ENCODE data around the gene TCF12. TPM values are rescaled to one million over a fixed set of nuclear protein-coding genes. Genes with fewer than 3 reads are reported as not detected.
A peak's percentile ranks its signal among the peaks of the same experiment; 100 is the strongest.

TCF12 gene
- total RNA-seq, 1 donor from 2014 or later = 164 TPM

- Mint-ChIP-seq H3K4me1 (ENCODE audit: unreplicated experiment) (peaks cover 37% of the 10 kb centered on the region), H3K36me3 (ENCODE audit: unreplicated experiment) (peaks cover 9% of the 10 kb centered on the region), H3K4me3 (ENCODE audit: unreplicated experiment) (no peak overlapping the region), H3K27ac (ENCODE audit: unreplicated experiment) (no peak overlapping the region), H3K9me3 (ENCODE audit: unreplicated experiment) (no peaks in the 10 kb centered on the region), H3K27me3 (ENCODE audit: unreplicated experiment) (no peaks in the 10 kb centered on the region)
- DNase-seq (ENCODE audit: extremely low spot score, unreplicated experiment) = no peak
- no peak for TF ChIP-seq CTCF (IDR thresholded peaks at IDR 0.05)
Measured at GRCh38 chr15:56915888-56916287, 2.6 kb upstream of the TCF12 start.

- Mint-ChIP-seq H3K27ac (ENCODE audit: unreplicated experiment) (no peak overlapping the region), H3K36me3 (ENCODE audit: unreplicated experiment) (peaks cover 9% of the 10 kb centered on the region), H3K27me3 (ENCODE audit: unreplicated experiment) (no peaks in the 10 kb centered on the region), H3K9me3 (ENCODE audit: unreplicated experiment) (no peaks in the 10 kb centered on the region), H3K4me3 (ENCODE audit: unreplicated experiment) (peak overlapping the region; percentile 77), H3K4me1 (ENCODE audit: unreplicated experiment) (peaks cover 37% of the 10 kb centered on the region)
- no peak for DNase-seq (ENCODE audit: extremely low spot score, unreplicated experiment)
- no peak for TF ChIP-seq CTCF (IDR thresholded peaks at IDR 0.05)
Measured at GRCh38 chr15:56916825-56917477, 1.5 kb upstream of the TCF12 start.

- no peak for TF ChIP-seq CTCF (IDR thresholded peaks at IDR 0.05)
- Mint-ChIP-seq H3K9me3 (ENCODE audit: unreplicated experiment) (no peaks in the 10 kb centered on the region), H3K4me3 (ENCODE audit: unreplicated experiment) (peak overlapping the region; percentile 77), H3K27ac (ENCODE audit: unreplicated experiment) (peak overlapping the region; percentile 83), H3K36me3 (ENCODE audit: unreplicated experiment) (peaks cover 12% of the 10 kb centered on the region), H3K4me1 (ENCODE audit: unreplicated experiment) (peaks cover 43% of the 10 kb centered on the region), H3K27me3 (ENCODE audit: unreplicated experiment) (no peaks in the 10 kb centered on the region)
- DNase-seq (ENCODE audit: extremely low spot score, unreplicated experiment) = no peak
Measured at GRCh38 chr15:56917652-56918045, 795 bp upstream of the TCF12 start.

GRCh38 chr15:56919031-56919608 is 676 bp downstream of the TCF12 start:
- H3K4me1 Mint-ChIP-seq (ENCODE audit: unreplicated experiment) = peaks cover 46% of the 10 kb centered on the region

More at GRCh38 chr15:56919031-56919608, 676 bp downstream of the TCF12 start:
- peaks cover 17% of the 10 kb centered on the region for H3K36me3 Mint-ChIP-seq (ENCODE audit: unreplicated experiment)
- peak overlapping the region; percentile 90 for H3K4me3 Mint-ChIP-seq (ENCODE audit: unreplicated experiment)
- H3K27ac Mint-ChIP-seq (ENCODE audit: unreplicated experiment) = peak overlapping the region; percentile 67
- peak; percentile 87 for DNase-seq (ENCODE audit: extremely low spot score, unreplicated experiment)
- TF ChIP-seq CTCF (IDR thresholded peaks at IDR 0.05) = no peak
- no peaks in the 10 kb centered on the region for H3K27me3 Mint-ChIP-seq (ENCODE audit: unreplicated experiment)
- H3K9me3 Mint-ChIP-seq (ENCODE audit: unreplicated experiment) = no peaks in the 10 kb centered on the region

Measured in osteocyte (in vitro differentiated cells).